Measurements from ENCODE around the gene NGDN.
"Not testable (repeated sequence)": the region's sequence is repeated elsewhere in the genome, so short reads cannot be mapped to it uniquely, and the experiment has no call there.

The NGDN gene, protein sequence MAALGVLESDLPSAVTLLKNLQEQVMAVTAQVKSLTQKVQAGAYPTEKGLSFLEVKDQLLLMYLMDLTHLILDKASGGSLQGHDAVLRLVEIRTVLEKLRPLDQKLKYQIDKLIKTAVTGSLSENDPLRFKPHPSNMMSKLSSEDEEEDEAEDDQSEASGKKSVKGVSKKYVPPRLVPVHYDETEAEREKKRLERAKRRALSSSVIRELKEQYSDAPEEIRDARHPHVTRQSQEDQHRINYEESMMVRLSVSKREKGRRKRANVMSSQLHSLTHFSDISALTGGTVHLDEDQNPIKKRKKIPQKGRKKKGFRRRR

DNA sequence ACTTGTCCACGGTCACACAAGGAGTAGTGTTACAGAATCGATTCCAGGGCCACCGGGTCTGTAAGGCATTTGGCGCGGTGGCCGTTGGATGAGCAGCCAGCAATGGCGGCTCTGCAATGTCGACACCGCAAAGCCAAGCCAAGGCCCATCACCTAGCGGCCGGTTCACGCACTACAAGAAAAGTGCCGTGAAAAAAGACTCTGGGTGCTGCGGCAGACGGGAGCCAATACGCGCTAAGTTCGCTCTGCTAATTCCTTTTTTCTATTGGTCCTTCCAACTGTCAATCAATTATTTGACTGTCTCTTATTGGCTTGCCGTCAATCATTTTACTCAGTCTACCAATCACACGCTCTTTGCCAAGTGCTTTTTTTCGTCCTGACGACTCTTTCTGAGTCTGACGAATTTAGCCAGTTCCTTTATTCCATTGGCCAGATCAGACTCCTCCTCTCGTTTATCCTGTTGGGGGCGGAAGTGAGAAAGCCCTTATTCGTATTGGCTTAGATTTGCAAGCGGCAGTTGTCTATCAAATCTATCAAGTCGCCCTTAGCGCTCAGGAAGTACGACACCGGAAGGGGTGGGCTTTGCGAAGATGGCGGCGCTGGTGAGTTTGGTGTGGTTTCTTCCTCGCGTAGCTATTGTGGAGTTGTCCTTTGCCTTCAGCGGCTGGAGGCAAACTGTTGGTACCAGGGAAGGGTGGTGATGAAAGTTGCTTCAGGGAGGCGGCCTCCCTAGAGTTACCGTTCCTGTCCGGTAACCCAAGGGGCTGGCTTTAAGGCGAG lies at the start of gene NGDN:
NGDN (plus strand) TSS at position 577 of the 779 bp plus-strand sequence; CDS start at position 590, 13 bp downstream.
- DNase-seq, result peak; percentile 100

DNA sequence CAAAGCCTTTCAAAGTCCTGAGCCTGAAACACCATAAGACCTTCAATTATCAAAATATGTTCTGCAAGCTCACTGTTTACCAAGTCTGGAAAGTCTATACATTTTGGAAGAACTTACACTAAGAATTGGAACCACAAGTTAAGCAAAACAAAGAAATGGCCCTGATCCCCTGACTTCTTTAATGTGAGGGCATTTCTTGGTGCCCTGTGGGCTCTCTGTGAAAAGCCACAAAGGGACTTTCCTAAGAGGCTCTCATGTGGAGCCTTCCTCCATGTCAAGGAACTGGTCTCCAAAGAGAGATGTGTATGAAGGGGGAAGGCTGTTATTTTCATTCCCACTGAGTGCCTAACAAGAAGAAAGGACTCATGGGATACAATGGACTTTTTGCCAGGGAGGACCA lies 47.9 kb upstream of the NGDN start:
- DNase-seq, result no peak

DNA sequence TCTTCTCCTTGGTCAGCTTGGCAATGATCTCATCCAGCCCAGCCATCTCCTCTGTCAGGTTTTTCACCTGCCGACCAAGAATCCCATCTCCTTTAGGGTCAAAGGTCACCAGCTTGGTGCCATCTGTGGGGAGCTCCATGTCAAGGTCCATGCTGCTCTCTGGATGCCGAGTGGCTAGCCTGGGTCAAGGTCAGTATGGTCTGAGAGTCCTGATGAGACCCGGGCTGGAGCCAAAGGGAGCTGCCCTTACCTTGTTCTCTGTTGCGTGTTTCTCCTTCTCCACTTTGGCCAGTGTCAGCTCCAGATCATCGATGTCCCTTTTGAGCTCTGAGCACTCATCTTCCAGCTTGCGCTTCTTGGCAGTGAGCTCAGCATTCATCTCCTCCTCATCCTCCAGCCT lies 45.8 kb upstream of the NGDN start:
- DNase-seq, result no peak

DNA sequence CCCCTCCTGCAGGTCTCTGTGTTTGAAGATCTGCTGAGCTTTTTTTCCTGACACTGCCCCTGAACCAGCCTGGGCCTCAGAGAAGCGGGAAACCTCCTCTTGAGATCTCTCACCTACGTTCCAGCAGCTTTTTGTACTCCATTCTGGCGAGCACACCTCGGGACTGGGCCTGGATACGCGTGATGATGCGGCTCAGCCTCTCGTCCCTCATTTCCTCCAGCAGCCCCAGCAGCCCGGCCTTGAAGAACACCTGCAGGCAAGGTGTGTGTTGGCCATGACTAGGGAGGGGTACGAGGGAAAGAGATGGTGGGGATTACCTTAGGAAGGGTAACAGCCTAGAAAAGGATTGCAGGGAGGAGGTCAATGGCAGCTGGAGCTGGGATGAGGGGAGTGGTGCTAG lies 44.3 kb upstream of the NGDN start:
- no peak for DNase-seq

DNA sequence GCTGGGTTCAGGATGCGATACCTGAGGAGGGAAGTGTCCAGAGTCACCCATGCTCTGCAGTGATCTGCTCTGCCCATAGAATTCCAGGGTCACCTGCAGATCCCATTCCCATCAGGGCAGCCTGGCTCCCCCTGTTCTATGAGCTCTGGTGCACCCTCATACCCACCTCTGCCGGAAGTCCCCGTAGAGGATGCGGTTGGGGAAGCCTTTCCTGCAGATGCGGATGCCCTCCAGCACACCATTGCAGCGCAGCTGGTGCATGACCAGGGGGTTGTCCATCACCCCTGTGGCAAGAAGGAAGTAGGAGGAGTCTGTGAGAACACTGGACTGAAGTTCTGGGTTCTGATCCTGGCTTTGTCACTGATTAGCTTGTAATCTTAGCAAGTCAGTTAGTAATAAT lies 43.7 kb upstream of the NGDN start:
- DNase-seq, result not testable (repeated sequence)

DNA sequence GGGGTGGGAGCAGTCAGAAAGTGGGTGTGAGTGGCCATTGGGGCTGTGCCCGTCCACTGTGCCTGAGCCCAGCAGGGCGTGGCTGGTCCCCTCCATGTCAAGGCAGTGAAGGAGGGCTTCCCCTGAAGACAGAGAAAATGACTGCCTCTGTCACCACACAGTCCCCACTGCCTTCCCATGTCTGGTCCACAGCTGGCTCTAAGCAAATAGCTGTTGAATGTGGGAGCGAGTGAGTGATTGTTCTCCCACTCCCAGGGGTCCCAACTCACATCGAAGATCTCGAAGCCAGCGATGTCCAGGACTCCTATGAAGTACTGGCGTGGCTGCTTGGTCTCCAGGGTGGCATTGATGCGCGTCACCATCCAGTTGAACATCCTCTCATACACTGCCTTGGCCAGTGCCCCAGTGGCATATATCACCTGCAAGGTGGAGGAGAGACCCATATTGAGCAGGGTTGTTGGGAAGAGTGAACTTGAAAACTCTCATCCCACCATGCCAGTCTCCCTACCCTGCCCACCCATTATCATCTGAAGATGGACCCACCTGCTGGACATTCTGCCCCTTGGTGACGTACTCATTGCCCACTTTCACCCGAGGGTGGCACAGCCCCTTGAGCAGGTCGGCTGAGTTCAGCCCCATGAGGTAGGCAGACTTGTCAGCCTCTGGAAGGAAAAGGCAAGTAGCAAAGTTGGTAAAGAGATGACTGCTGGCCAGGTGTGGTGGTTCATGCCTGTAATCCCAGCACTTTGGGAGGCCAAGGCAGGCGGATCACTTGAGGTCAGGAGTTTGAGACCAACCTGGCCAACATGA lies 40.6 kb upstream of the NGDN start:
- no peak for DNase-seq

DNA sequence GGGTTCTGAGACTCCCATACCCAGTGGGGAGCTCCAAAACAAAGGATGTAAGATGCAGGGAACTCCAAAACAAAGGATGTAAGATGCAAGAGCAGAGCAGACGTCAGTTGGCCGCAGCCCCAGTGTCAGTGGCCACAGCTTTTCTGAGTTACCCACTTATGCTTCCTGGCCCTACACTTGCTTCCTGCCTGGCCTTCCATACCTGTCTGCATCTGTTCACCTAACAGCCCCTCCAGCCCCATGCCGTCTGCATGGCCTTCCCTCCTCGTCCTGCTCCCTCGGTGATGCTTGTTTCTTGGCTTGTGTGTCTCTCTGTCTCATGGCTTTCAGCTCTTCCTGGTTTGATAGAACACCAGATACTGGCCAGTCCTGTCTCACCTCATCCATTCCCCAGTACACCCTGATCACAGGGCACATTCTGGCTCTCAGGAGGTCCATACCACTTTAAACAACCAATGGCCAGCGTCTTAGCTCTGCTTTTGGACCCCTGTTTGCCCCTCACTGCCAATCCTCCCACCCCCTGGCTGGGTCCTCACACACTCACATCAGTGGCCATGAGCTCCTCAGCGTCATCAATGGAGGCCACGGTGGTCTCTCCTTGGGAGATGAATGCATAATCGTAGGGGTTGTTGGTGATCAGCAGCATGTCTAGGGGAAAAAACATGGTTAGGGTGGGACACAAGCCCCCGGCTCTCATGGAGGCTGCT lies 39.3 kb upstream of the NGDN start:
- no peak for DNase-seq

DNA sequence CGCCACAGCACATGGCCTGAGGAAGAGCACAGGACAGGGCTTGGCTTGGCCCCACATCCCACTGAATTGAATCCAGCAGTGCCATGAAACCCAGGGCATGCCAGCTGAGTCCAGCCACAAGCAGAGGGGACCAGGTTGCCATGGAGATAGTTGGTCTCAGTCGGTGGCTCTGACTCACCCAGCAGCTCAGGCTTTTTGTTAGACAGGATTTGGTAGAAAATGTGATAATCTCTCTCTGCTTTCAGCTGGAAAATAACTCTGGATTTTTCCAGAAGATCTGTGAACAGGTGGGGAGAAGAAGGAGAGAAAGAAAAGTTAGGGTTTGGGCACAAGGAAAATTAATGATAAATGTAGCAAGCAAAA lies 38.8 kb upstream of the NGDN start:
- DNase-seq, result no peak

DNA sequence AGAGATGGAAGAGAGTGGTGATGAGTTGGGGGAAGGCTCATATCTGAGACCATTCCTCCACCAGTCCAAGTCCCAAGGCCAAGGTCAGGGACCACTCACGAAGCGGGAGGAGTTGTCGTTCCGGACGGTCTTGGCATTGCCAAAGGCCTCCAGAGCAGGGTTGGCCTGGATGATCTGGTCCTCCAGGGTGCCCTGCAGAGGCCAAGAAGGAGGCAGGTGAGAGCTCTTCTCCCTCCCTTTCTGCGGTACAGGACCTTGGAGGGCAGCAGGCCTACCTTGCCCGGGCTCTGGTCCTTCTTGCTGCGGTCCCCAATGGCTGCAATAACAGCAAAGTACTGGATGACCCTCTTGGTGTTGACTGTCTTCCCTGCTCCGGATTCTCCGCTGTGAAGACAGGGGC lies 38.0 kb upstream of the NGDN start:
- DNase-seq, result no peak

DNA sequence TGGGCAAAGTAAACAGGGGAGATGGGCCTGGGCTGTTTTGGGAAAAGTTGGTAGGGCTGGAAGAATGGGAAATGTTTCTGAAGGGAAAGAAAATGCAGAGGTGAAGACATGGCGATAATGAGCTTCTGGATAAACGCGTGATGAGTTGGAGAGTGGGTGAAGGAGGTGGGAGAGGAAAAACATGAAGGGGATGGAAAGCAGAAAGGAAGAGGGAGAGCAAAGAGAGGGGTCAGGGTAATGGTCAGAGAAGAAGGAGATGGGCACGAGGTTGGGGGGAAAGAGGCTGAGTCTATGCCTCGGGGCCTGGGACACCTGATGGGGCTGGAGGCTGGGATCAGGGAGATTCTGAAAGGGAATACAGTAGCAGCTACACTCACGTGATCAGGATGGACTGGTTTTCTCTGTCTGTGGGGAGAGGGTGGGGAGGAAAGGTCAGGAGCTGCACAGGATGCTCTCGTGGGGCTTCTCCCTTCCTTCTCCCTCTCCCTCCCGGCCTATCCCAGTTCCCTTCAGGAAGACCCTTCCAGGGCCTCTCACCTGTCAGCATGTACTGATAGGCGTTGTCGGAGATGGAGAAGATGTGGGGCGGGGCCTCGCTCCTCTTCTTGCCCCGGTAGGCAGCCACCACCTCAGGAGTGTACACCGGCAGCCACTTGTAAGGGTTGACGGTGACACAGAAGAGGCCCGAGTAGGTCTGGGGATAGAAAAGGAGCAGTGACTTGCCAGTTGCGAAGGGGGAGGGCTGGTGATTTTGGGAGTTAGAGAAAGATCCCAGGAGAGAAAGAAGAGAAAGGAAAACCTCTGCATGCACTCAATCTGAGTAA lies 37.2 kb upstream of the NGDN start:
- no peak for DNase-seq

DNA sequence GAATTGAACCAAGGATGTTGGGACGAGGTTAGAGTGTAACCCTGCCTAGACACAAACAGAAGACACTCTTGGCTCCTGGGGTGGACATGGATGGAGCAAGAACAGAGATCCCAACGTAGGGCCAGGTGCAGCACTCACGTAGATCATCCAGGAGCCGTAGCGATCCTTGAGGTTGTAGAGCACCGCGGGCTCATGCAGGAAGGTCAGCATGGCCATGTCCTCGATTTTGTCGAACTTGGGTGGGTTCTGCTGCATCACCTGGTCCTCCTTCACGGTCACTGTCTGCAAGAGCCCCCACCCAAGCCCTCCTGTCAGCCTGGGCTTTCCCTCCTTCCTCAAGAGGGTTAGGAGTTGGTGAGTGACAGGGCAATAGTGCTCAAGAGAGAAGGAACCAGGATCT lies 36.6 kb upstream of the NGDN start:
- DNase-seq, result no peak

DNA sequence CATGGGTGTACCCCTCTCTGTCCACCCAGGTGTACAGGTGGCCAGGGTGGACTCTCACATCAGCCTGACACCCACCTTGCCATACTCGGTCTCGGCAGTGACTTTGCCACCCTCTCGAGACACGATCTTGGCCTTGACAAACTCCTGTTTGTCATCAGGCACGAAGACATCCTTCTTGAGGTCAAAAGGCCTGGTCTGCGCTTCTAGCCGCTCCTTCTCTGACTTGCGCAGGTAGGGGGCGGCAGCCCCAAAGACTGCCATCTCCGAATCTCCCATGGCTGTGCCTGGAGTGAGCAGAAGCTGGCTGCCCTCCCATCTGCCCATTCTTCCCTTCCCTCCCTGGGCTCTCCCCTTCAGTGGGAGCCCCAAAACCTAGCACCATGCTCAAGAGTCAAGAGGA lies 36.0 kb upstream of the NGDN start:
- no peak for DNase-seq

DNA sequence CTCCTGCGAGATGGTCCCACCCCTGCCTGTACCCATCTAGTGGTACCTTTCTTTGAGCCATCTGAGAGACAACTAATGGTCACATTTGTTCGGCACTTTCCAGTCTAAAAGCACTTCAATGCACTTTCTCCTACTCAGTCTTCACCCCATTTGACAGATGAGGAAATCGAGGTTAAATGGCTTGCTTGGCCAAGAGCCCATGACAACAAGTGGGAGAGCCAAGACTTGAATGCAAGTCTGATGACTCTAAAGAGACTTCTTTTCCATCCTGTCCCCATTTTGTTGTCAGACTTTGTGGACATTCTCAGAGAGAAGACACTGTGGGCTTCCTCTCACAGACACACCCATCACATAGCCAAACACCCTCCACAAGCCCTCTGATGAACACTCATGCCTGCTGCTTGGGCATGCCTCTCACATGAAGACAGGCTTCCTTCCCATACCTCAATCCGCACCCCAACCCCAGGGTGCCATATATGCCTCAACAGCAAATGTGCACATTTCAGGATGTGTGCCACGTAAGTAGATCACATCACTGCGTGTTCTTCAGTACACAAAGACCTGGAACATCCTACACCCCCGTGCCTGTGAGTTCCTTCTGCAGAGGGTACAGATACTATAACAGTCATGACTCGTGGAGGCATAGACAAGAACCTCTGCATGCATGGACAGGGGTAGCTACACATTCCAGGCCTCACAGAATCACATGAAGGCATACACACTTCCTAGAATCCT lies 34.8 kb upstream of the NGDN start:
- no peak for DNase-seq

DNA sequence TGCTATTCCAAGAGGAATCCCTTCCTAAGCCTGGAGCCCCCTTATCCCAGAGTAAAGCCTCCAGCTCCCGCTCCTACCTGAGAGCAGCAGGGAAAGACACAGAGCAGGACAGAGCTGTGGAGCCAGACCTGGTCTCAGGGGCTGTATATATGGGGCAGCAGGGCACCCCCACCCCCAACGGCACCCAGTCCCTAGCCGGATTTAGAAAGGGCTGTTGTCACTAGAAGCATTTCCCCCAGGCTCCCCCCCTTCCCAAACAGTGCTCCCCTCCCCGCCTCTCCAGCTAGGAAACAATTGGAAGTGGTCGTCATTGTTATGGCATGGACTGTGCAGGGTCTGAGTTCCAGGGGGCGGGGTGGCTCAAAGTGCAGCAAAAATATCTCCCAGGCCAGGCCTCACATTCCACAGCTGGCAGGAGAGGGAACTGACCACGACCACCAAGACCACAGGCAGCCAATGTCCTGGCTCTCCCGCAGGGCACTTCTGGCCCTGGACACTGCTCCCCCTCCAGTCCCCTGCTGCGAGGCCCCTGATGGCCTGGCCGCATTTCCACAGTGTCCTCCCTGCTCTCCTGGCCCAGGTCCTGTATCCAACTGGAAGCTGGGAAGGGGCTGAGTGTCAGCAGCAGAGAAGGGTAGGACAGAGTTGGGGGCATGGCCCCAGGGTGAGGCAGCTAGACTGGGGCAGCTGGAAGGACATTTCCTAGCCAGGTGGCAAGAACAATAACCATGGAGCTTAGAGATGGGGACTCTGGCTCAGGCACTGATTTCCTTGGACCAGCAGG lies 33.8 kb upstream of the NGDN start, which contains the start of gene MYH7:
MYH7 (minus strand) TSS at position 118 of the 784 bp plus-strand sequence. CDS start 1,928 bp downstream, outside the sequence.
- no peak for DNase-seq

DNA sequence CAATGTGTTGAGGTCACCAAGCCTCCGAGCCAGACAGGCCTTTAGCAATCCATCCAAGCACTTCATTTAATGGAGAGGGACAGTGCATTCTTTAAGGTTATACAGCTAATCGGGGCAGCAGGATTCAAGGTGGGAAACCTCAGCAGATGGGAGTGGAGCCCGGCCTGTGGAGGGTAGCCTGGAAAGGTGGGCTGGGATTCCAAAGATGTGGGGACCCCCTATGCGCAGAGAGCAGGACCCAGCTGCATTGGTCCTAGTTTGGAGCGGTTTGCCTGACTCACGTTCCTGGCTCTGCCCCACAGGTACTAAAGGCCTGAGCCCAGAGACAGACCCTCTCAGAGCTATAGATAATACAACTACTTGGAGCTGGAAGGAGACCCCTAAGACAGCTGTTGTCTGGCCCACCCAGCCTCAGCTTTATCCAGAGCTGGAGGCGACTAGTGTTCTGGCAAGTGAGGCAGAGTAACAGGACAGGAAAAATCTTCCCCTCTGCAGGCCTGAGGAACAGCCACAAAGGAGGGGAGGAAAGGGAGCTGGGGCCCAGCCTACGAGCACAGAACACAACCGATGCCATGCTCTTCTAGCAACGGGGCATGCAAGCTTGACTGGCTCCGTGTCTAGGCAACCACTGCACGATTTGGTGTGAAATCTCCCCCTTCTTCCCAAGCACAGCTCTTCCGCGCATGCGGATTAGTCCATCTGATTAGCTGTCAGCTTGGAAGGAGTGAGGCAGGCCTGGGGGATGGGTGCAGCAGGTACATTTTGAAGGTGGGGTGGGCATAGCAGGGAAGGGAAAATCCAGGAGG lies 33.0 kb upstream of the NGDN start:
- DNase-seq, result no peak

DNA sequence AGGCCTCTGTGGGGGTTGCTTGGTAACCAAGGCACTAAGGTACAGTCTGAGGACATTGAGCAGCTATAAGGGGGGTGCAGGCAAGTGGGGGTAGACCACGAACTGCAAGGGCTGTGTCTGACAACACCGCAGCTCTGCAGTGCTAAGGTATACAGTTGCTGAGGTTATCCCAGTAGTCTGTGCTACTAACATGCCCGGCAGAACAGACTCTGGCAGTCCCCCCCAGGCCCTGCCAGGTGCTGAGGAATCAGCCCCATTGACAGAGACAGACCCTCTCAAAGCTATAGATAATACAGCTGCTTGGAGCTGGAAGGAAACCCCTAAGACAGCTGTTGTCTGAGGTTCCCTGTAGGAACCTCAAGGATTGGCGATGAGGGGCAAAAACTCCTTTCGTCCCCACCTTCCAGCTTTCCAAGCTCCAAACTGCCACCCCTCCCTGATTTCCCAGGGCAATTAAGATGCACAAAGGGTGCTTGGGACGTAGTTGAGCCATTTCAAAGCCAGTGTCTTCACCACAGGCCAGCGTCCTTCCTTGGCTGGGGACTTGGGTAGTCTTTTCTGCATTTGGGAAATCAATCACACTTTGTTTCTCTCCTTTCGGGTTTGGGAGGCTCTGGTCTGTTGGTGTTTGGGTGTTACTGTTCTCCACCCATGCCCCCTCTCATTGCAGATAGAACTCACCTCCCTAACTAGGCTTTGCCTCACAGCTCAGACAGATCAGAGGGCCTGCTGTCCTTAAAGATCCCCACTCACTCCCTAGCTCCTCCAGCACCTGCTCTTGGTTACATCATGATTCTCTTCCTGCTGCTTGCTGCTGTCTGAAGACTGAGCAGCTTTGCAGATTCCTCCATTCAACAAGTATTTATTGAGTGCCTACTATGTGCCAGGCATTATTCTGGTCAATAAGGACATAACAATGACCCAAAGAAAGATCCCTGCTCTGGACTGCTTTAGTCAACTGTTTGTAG lies 32.1 kb upstream of the NGDN start:
- DNase-seq, result no peak

DNA sequence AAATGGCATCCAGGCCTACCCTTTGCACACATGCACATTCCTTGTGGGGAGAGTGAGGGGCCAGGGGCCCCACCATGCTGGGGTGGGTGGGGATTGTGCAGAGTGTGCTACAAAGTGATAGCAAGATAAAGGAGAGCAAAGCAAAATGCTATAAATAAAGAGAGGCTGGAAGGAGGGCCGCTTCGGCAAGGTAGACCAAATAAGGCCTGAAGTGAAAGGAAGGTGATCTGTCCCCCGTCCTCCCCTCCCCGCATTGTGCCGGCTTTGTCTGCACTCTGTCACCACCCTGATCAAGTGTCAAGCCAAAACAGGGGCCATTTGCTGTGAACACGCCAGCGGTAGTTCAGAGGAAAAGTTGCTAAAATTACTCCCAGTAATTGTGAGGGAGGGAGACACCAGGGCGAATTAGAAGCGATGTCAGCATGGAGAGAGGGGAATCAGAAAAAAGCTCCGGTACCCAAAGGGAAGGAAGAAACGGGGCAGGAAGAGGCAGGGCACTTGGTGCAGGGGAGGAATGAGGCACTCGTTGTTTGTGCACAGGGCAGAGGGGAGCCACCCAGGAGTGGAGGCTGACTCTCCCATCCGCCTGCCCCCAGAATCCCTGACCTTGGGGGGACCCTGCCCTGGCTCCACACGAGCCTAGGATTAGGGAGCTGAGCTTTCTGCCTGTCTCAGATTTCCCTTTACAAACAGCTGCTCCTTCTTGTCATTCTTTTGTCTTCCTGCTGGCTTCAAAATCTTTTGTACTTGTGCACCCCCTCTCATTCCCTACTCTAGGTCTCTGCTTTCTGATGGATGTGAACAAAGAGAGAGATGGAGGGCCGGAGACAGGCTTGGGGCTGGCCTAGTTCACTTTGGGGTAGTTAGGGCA lies 31.2 kb upstream of the NGDN start:
- DNase-seq, result no peak

Data from DMS153 (cell line).